Parathyroid adenoma (tissue), 2 donors: ENCODE results near the gene LIPC.

Experiments
- H2AFZ ChIP-seq: fragments of 300-600 bp; sonication (generic); one replicate; pipeline ENCODE4 v1.7.0; 2017; ENCODE audit warnings: antibody characterized with exemption, mild to moderate bottlenecking
- H3K27ac ChIP-seq: fragments of 300-600 bp; sonication (generic); one replicate; pipeline ENCODE4 v1.7.0; 2017
- H3K27me3 ChIP-seq: fragments of 300-600 bp; sonication (generic); one replicate; pipeline ENCODE4 v1.7.0; 2017; ENCODE audit warnings: low read length; ENCODE audit not compliant: control insufficient read depth, insufficient read depth
- H3K36me3 ChIP-seq: fragments of 300-600 bp; sonication (generic); one replicate; pipeline ENCODE4 v1.7.0; 2017; ENCODE audit warnings: low read length; ENCODE audit not compliant: control insufficient read depth, insufficient read depth
- H3K4me1 ChIP-seq: fragments of 300-600 bp; sonication (generic); one replicate; pipeline ENCODE4 v1.7.0; 2017; ENCODE audit warnings: control low read depth
- H3K4me2 ChIP-seq: fragments of 300-600 bp; sonication (generic); one replicate; pipeline ENCODE4 v1.7.0; 2017; ENCODE audit warnings: low read length
- H3K4me3 ChIP-seq: fragments of 300-600 bp; sonication (generic); one replicate; pipeline ENCODE4 v1.7.0; 2017; ENCODE audit warnings: low read depth, low read length
- H3K79me2 ChIP-seq: fragments of 300-600 bp; sonication (generic); one replicate; pipeline ENCODE4 v1.7.0; 2017; ENCODE audit warnings: control low read depth
- H3K9ac ChIP-seq: fragments of 300-600 bp; sonication (generic); one replicate; pipeline ENCODE4 v1.7.0; 2017; ENCODE audit warnings: mild to moderate bottlenecking
- H3K9me3 ChIP-seq: fragments of 300-600 bp; sonication (generic); one replicate; pipeline ENCODE4 v1.7.0; 2017; ENCODE audit warnings: low read length; ENCODE audit not compliant: control insufficient read depth
- CTCF ChIP-seq: fragments of 300-600 bp; sonication (generic); IDR thresholded peaks from one replicate; pipeline ENCODE4 v1.7.0; 2017; ENCODE audit warnings: antibody characterized with exemption, mild to moderate bottlenecking
- donor health status: primary hyperparathyroidism.

The LIPC gene

GRCh38 chr15:58575045-58575786, 143.4 kb downstream of the LIPC start:
- Histone ChIP-seq H3K9ac (no peak overlapping the region), H3K27ac (no peak overlapping the region), H3K79me2 (no peaks in the 10 kb centered on the region), H3K27me3 (no peaks in the 10 kb centered on the region), H3K4me3 (no peak overlapping the region), H3K9me3 (no peaks in the 10 kb centered on the region), H2AFZ (peak overlapping the region; percentile 25), H3K36me3 (no peaks in the 10 kb centered on the region), H3K4me1 (peaks cover 4% of the 10 kb centered on the region), H3K4me2 (no peak overlapping the region)
- TF ChIP-seq CTCF, result no peak

GRCh38 chr15:58576657-58577056, 144.9 kb downstream of the LIPC start:
- no peak overlapping the region for H3K4me2 ChIP-seq
- no peaks in the 10 kb centered on the region for H3K9me3 ChIP-seq
- no peak overlapping the region for H3K4me3 ChIP-seq
- no peak overlapping the region for H3K9ac ChIP-seq
- peaks cover 4% of the 10 kb centered on the region for H3K4me1 ChIP-seq
- TF ChIP-seq CTCF, result no peak
- no peak overlapping the region for H2AFZ ChIP-seq
- no peaks in the 10 kb centered on the region for H3K79me2 ChIP-seq
- no peaks in the 10 kb centered on the region for H3K36me3 ChIP-seq
- no peaks in the 10 kb centered on the region for H3K27me3 ChIP-seq
- no peak overlapping the region for H3K27ac ChIP-seq

- no peaks in the 10 kb centered on the region for H3K79me2 ChIP-seq
- no peaks in the 10 kb centered on the region for H3K36me3 ChIP-seq
- no peak for TF ChIP-seq CTCF
- no peaks in the 10 kb centered on the region for H3K4me1 ChIP-seq
- H2AFZ ChIP-seq, result no peak overlapping the region
- H3K4me2 ChIP-seq, result no peak overlapping the region
- H3K4me3 ChIP-seq, result no peak overlapping the region
- no peak overlapping the region for H3K27ac ChIP-seq
- no peaks in the 10 kb centered on the region for H3K9me3 ChIP-seq
- no peak overlapping the region for H3K9ac ChIP-seq
- no peaks in the 10 kb centered on the region for H3K27me3 ChIP-seq
Observed at GRCh38 chr15:58582160-58582559, 150.4 kb downstream of the LIPC start.

- H3K9ac ChIP-seq, result no peak overlapping the region
- no peak for TF ChIP-seq CTCF
- H3K36me3 ChIP-seq, result no peaks in the 10 kb centered on the region
Observed at GRCh38 chr15:58583171-58583908, 151.5 kb downstream of the LIPC start.

More at GRCh38 chr15:58583171-58583908, 151.5 kb downstream of the LIPC start:
- Histone ChIP-seq H3K4me2 (no peak overlapping the region), H3K27me3 (no peaks in the 10 kb centered on the region), H3K27ac (no peak overlapping the region), H3K79me2 (no peaks in the 10 kb centered on the region), H2AFZ (no peak overlapping the region), H3K9me3 (no peaks in the 10 kb centered on the region), H3K4me1 (no peaks in the 10 kb centered on the region), H3K4me3 (no peak overlapping the region)
